ENCODE data around the gene N4BP2L2. TPM values are rescaled to one million over a fixed set of nuclear protein-coding genes. Genes with fewer than 3 reads are reported as not detected.

The N4BP2L2 gene
- total RNA-seq, 1 donor from 2014 or later: 168 TPM

GRCh38 chr13:32427852-32428580, 110.6 kb downstream of the N4BP2L2 start, which contains the start of gene N4BP2L1:
Gene N4BP2L1, minus strand, starts transcription at chr13:32428130. Its CDS starts 48 bp downstream, at chr13:32428082.
- Mint-ChIP-seq H3K4me3 (peak within 1 kb of the TSS; percentile 79), H3K4me1 (peaks cover 17% of the 10 kb centered on the region), H3K27ac (peak within 1 kb of the TSS; percentile 86), H3K36me3 (peaks cover 8% of the 10 kb centered on the region), H3K9me3 (peaks cover 3% of the 10 kb centered on the region), H3K27me3 (ENCODE audit: low read depth) (peaks cover 11% of the 10 kb centered on the region)
- TF ChIP-seq CTCF (IDR thresholded peaks at IDR 0.05; ENCODE audit: unreplicated experiment): no peak
- DNase-seq (ENCODE audit: low spot score in 2 of 2, unreplicated experiment in 2 of 2): peak; percentile 20 to 48

GRCh38 chr13:32426990-32427851, 111.4 kb downstream of the N4BP2L2 start:
- Mint-ChIP-seq H3K27me3 (ENCODE audit: low read depth) (peaks cover 11% of the 10 kb centered on the region), H3K9me3 (peaks cover 3% of the 10 kb centered on the region), H3K27ac (peak overlapping the region; percentile 57), H3K36me3 (peaks cover 8% of the 10 kb centered on the region), H3K4me3 (peak overlapping the region; percentile 79), H3K4me1 (peaks cover 17% of the 10 kb centered on the region)
- no peak for TF ChIP-seq CTCF (IDR thresholded peaks at IDR 0.05; ENCODE audit: unreplicated experiment)
- peak; percentile 25 to 71 for DNase-seq (ENCODE audit: low spot score in 2 of 2, unreplicated experiment in 2 of 2)

GRCh38 chr13:32426191-32426989, 112.2 kb downstream of the N4BP2L2 start:
- Mint-ChIP-seq H3K36me3 (peaks cover 8% of the 10 kb centered on the region), H3K27ac (peak overlapping the region; percentile 57), H3K4me1 (peaks cover 17% of the 10 kb centered on the region), H3K27me3 (ENCODE audit: low read depth) (peaks cover 11% of the 10 kb centered on the region), H3K9me3 (peaks cover 3% of the 10 kb centered on the region), H3K4me3 (peak overlapping the region; percentile 72)
- no peak for TF ChIP-seq CTCF (IDR thresholded peaks at IDR 0.05; ENCODE audit: unreplicated experiment)
- DNase-seq (ENCODE audit: low spot score in 2 of 2, unreplicated experiment in 2 of 2): no peak

- no peak for DNase-seq (ENCODE audit: low spot score in 2 of 2, unreplicated experiment in 2 of 2)
- Mint-ChIP-seq H3K27me3 (ENCODE audit: low read depth) (peaks cover 11% of the 10 kb centered on the region), H3K9me3 (peaks cover 3% of the 10 kb centered on the region), H3K27ac (no peak overlapping the region), H3K4me1 (peaks cover 17% of the 10 kb centered on the region), H3K4me3 (no peak overlapping the region), H3K36me3 (peaks cover 8% of the 10 kb centered on the region)
- TF ChIP-seq CTCF (IDR thresholded peaks at IDR 0.05; ENCODE audit: unreplicated experiment): no peak
These were observed 113.4 kb downstream of the N4BP2L2 start for GRCh38 chr13:32425158-32425557.

GRCh38 chr13:32423592-32423991, 115.0 kb downstream of the N4BP2L2 start:
- no peak overlapping the region for H3K4me3 Mint-ChIP-seq

More at GRCh38 chr13:32423592-32423991, 115.0 kb downstream of the N4BP2L2 start:
- DNase-seq (ENCODE audit: low spot score in 2 of 2, unreplicated experiment in 2 of 2): no peak
- Mint-ChIP-seq H3K27me3 (ENCODE audit: low read depth) (peaks cover 11% of the 10 kb centered on the region), H3K36me3 (peaks cover 17% of the 10 kb centered on the region), H3K27ac (no peak overlapping the region), H3K9me3 (peaks cover 10% of the 10 kb centered on the region), H3K4me1 (peaks cover 15% of the 10 kb centered on the region)
- TF ChIP-seq CTCF (IDR thresholded peaks at IDR 0.05; ENCODE audit: unreplicated experiment): no peak
